GM12878 (cell line): ENCODE data around the gene NDUFAF5. TPM values are rescaled to one million over a fixed set of nuclear protein-coding genes. Genes with fewer than 3 reads are reported as not detected.

Experiments
- ATAC-seq: fragments of 200-7000 bp; cut with Tn5 transposase; 3 replicates; pipeline ENCODE4 v1.9.1; 2020; ENCODE audit warnings: mild to moderate bottlenecking, moderate library complexity
- BruUV-seq: library from RNA; stranded (reverse); fragments of 400-500 nt; replicated peaks from 2 replicates; lab custom pipeline; 2021; lab: Mats Ljungman, UMichigan
- CTCF ChIA-PET: fragments of 300-600 bp; sonication (Branson Sonifier 250); formaldehyde crosslinking; extraction: SDS; loops from one replicate; lab custom pipeline; 2021; ENCODE audit warnings: inconsistent platforms; lab: Yijun Ruan, JAX
- POLR2A ChIA-PET: fragments of 350-600 bp; formaldehyde crosslinking; extraction: SDS; loops from one replicate; lab custom pipeline; 2021; ENCODE audit warnings: inconsistent platforms; lab: Charles Lee
- RAD21 ChIA-PET: fragments of 300-600 bp; sonication (Branson Sonifier 250); formaldehyde crosslinking; loops from one replicate; lab custom pipeline; 2023; ENCODE audit warnings: antibody characterized with exemption; ENCODE audit not compliant: unreplicated experiment; lab: Charles Lee
- SMC1A ChIA-PET: fragments of 300-600 bp; sonication (Branson Sonifier 250); formaldehyde crosslinking; loops from one replicate; lab custom pipeline; 2023; ENCODE audit not compliant: unreplicated experiment, uncharacterized antibody; lab: Charles Lee
- DNase-seq: peaks from one replicate; pipeline ENCODE4 v3.0.0-alpha.2; 2011; ENCODE audit warnings: low read depth, low spot score
- FAIRE-seq: peaks from 3 replicates; lab custom pipeline; 2011; peaks lifted over from hg19 to GRCh38; lab: Jason Lieb, UNC
- H2AFZ ChIP-seq: 2 replicates; pipeline ENCODE4 v1.6.0; 2011; ENCODE audit warnings: low read depth, low read length, control low read depth; ENCODE audit not compliant: control insufficient read depth
- H3K27ac ChIP-seq: 2 replicates; pipeline ENCODE4 v1.5.1; 2011; ENCODE audit warnings: control low read depth; ENCODE audit not compliant: control insufficient read depth, insufficient read depth
- H3K27me3 ChIP-seq, 2 experiments: replicated peaks in 1 of 2; 2 replicates each; pipeline versions ENCODE4 v1.6.0 to v1.6.1; 2011; ENCODE audit warnings: low read length in 1 of 2; ENCODE audit not compliant: control insufficient read depth in 2 of 2, insufficient read depth in 2 of 2
- H3K36me3 ChIP-seq, 2 experiments: 2 replicates each; pipeline ENCODE4 v1.5.1; 2011; ENCODE audit warnings: low read length in 1 of 2; ENCODE audit not compliant: control insufficient read depth in 2 of 2, insufficient read depth in 2 of 2
- H3K4me1 ChIP-seq: 2 replicates; pipeline ENCODE4 v1.6.1; 2011; ENCODE audit warnings: mild to moderate bottlenecking, low read length, moderate library complexity, mixed read lengths; ENCODE audit not compliant: control insufficient read depth, insufficient read depth
- H3K4me2 ChIP-seq: 2 replicates; pipeline ENCODE4 v1.6.0; 2011; ENCODE audit warnings: control low read depth; ENCODE audit not compliant: control insufficient read depth, insufficient read depth
- H3K4me3 ChIP-seq: fragments of 200-600 bp; sonication (generic); 2 replicates; pipeline ENCODE4 v1.5.1; 2016
- H3K79me2 ChIP-seq: 2 replicates; pipeline ENCODE4 v1.6.0; 2011; ENCODE audit warnings: low read length; ENCODE audit not compliant: control insufficient read depth, insufficient read depth
- H3K9ac ChIP-seq: 2 replicates; pipeline ENCODE4 v1.8.0; 2011; ENCODE audit warnings: low read length, control low read depth, mixed read lengths; ENCODE audit not compliant: control insufficient read depth, insufficient read depth
- H3K9me3 ChIP-seq: replicated peaks from 3 replicates; pipeline ENCODE4 v1.5.1; 2011; ENCODE audit warnings: mild to moderate bottlenecking, low read length; ENCODE audit not compliant: control insufficient read depth, insufficient read depth
- H4K20me1 ChIP-seq: 2 replicates; pipeline ENCODE4 v1.6.0; 2011; ENCODE audit not compliant: control insufficient read depth, insufficient read depth
- CHD1 ChIP-seq: IDR thresholded peaks from 2 replicates; pipeline ENCODE4 v1.6.1; 2012; ENCODE audit warnings: low read depth, low read length, improper control_type of control experiment
- CREM ChIP-seq: IDR thresholded peaks from 2 replicates; pipeline ENCODE4 v1.6.1; 2014; ENCODE audit warnings: antibody characterized with exemption, low read depth
- E2F8 ChIP-seq: fragments of 450-650 bp; IDR thresholded peaks from 2 replicates; pipeline ENCODE4 v1.6.1; 2018; ENCODE audit warnings: mild to moderate bottlenecking, low read depth, moderate library complexity; ENCODE audit not compliant: partially characterized antibody
- HDAC2 ChIP-seq: fragments of 200-600 bp; sonication (generic); IDR thresholded peaks from 2 replicates; pipeline ENCODE4 v1.6.1; 2017
- MYB ChIP-seq: fragments of 150-350 bp; IDR thresholded peaks from 2 replicates; pipeline ENCODE4 v1.6.1; 2014; ENCODE audit warnings: mild to moderate bottlenecking, low read depth, low read length, borderline replicate concordance
- NFYA ChIP-seq: IDR thresholded peaks from 2 replicates; pipeline ENCODE4 v1.6.1; 2011; ENCODE audit warnings: low read depth, mild to moderate bottlenecking, low read length, improper control_type of control experiment, borderline replicate concordance
- NR2F1 ChIP-seq: fragments of 450-650 bp; conservative IDR thresholded peaks from 2 replicates; pipeline ENCODE4 v1.6.1; 2017; ENCODE audit warnings: mild to moderate bottlenecking
- RAD51 ChIP-seq: fragments of 450-650 bp; IDR thresholded peaks from 2 replicates; pipeline ENCODE4 v1.6.1; 2016; ENCODE audit warnings: moderate library complexity, mild to moderate bottlenecking, inconsistent platforms
- RBBP5 ChIP-seq: fragments of 200-600 bp; sonication (generic); conservative IDR thresholded peaks from 2 replicates; pipeline ENCODE4 v1.6.1; 2016
- RFX5 ChIP-seq: IDR thresholded peaks from 2 replicates; pipeline ENCODE4 v1.6.1; 2011; ENCODE audit warnings: low read depth, low read length, improper control_type of control experiment
- SMARCA5 ChIP-seq: fragments of 450-650 bp; IDR thresholded peaks from 2 replicates; pipeline ENCODE4 v1.6.1; 2017; ENCODE audit warnings: mild to moderate bottlenecking
- TBL1XR1 ChIP-seq: IDR thresholded peaks from 2 replicates; pipeline ENCODE4 v1.6.1; 2012; ENCODE audit warnings: low read depth, low read length, improper control_type of control experiment
- TCF12 ChIP-seq: IDR thresholded peaks from 2 replicates; pipeline ENCODE4 v1.6.1; 2011; ENCODE audit warnings: low read depth, mild to moderate bottlenecking, low read length
- USF2 ChIP-seq: IDR thresholded peaks from 2 replicates; pipeline ENCODE4 v1.6.1; 2011; ENCODE audit warnings: low read depth, low read length, improper control_type of control experiment, borderline replicate concordance
- ZBED1 ChIP-seq: IDR thresholded peaks from 2 replicates; pipeline ENCODE4 v1.6.1; 2016; ENCODE audit warnings: borderline replicate concordance
- ZNF274 ChIP-seq: IDR thresholded peaks from one replicate; pipeline ENCODE4 v1.8.0; 2011; ENCODE audit not compliant: insufficient read length, insufficient read depth
- WGBS: methylation state at CpG from one replicate; pipeline ENCODE4 v1.1.6; 2016; ENCODE audit warnings: low lambda C conversion rate; ENCODE audit not compliant: insufficient replicate concordance, insufficient coverage; ENCODE audit errors: missing lambda C conversion rate; 5-methylcytosine and 5-hydroxymethylcytosine counted together
- in situ Hi-C: fragments of 300-500 bp; cut with MboI; formaldehyde crosslinking; loops from 9 replicates; pipeline ENCODE4 v1.14.3; 2018; ENCODE audit warnings: mixed read lengths
- intact Hi-C: fragments of 100-400 bp; cut with micrococcal nuclease; formaldehyde crosslinking; loops from one replicate; pipeline ENCODE4 v1.14.2; 2022; ENCODE audit not compliant: unreplicated experiment
- polyA plus RNA-seq, 11 experiments: library from polyadenylated mRNA; depleted of rRNA in 4 of 11; unstranded in 6 of 11; stranded (reverse) in 5 of 11; fragments of >200 nt; fragmentation: Nextera tagmentation in 4 of 11; fragmentation: Illumina TruSeq in 1 of 11; extraction: Ambion mirVana in 4 of 11; extraction: Trizol in 1 of 11; gene quantifications; 1 replicate in 1 of 11; 2 replicates in 10 of 11; pipeline versions ENCODE4 v1.2.1 to v1.2.3, GENCODE V29; 2011 to 2016; ENCODE audit warnings: inconsistent platforms in 2 of 11, missing spikeins in 2 of 11, low read depth in 1 of 11
- total RNA-seq, 4 experiments: library from RNA; depleted of rRNA in 3 of 4; stranded (reverse); fragments of >200 nt in 3 of 4; fragmentation: Illumina TruSeq in 1 of 4; extraction: Trizol in 1 of 4; gene quantifications; 2 replicates each; pipeline versions ENCODE4 v1.2.1 to v1.2.3, GENCODE V29; 2013 to 2021
- TF ChIP-seq, protein P1 (sequence below): IDR thresholded peaks from 2 replicates; pipeline ENCODE4 v1.6.1; 2011; ENCODE audit warnings: mild to moderate bottlenecking, low read depth, low read length, moderate library complexity; ENCODE audit not compliant: insufficient replicate concordance
- TF ChIP-seq, protein P2 (sequence below): IDR thresholded peaks from 2 replicates; pipeline ENCODE4 v1.6.1; 2011; ENCODE audit warnings: borderline replicate concordance, low read depth, mild to moderate bottlenecking, moderate library complexity, low read length; ENCODE audit not compliant: insufficient read depth, poor library complexity, severe bottlenecking

Gene NDUFAF5
- total and polyA plus RNA-seq, 10 of the 15 experiments (the other 5 are each of a cell fraction or from before 2014, with no cell fraction given), result 15.6 to 36.9 (median 28.0) TPM

DNA sequence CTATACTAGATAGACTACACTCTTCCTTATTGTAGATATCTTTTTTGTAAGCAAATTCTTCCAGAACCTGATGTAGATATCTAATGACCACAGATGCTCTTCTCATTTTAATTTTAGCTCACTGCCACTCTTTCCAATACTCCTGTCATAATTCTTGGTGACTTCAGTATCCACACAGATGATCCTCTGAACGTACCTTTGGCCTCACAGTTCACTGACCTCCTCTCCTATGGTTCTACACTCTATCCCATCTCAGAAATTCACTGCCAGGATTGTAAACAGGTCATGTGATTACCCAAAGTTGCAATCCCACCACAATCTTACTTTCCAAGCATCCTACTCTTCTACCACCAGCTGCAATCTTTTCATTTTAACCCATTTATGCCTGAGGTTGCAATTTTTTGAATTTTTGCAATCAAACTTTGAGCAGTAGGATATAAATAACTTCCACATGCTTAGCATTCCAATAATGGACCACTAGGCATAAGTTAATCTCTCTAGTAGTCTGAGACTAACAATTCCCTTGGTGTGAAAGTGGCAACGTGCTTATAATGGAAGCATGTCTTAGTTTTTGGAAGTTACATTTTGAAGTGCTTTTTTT lies 31.3 kb upstream of the NDUFAF5 start:
- no peak for DNase-seq
- Histone ChIP-seq H3K36me3 (peaks cover 0 to 10% of the 10 kb centered on the region in 2 experiments; a peak in 2 of 4 replicates), H3K4me1 (no peaks in the 10 kb centered on the region), H3K4me2 (no peak overlapping the region), H3K4me3 (no peak overlapping the region), H4K20me1 (no peaks in the 10 kb centered on the region), H3K79me2 (no peaks in the 10 kb centered on the region), H2AFZ (no peak overlapping the region), H3K9ac (no peak overlapping the region), H3K27ac (no peak overlapping the region), H3K9me3 (no peaks in the 10 kb centered on the region), H3K27me3 (no peaks in the 10 kb centered on the region)
- no TSS peak for BruUV-seq
- intact Hi-C loops (no loop called here), in situ Hi-C loops (no loop called here)
- ChIA-PET POLR2A (no interaction called here), CTCF (interaction anchor here (1.2 to 1.8 kb wide), 2 partner anchors 10 to 18 kb away, joined by 5 to 8 read pairs; no protein-coding TSS in a partner anchor), SMC1A (interaction anchor here (1.7 to 2.3 kb wide), 3 partner anchors 9 to 18 kb away, joined by 3 to 10 read pairs (median 5); no protein-coding TSS in a partner anchor), RAD21 (no interaction called here)
- TF ChIP-seq NR2F1 (no peak), E2F8 (no peak), RBBP5 (no peak), ZNF274 (no peak), NFYA (no peak), USF2 (no peak), SMARCA5 (no peak), CREM (no peak), RFX5 (no peak), ZBED1 (no peak), MYB (no peak), RAD51 (no peak), CHD1 (no peak), TBL1XR1 (no peak), TCF12 (no peak), HDAC2 (no peak)
- TF ChIP-seq, protein P1, sequence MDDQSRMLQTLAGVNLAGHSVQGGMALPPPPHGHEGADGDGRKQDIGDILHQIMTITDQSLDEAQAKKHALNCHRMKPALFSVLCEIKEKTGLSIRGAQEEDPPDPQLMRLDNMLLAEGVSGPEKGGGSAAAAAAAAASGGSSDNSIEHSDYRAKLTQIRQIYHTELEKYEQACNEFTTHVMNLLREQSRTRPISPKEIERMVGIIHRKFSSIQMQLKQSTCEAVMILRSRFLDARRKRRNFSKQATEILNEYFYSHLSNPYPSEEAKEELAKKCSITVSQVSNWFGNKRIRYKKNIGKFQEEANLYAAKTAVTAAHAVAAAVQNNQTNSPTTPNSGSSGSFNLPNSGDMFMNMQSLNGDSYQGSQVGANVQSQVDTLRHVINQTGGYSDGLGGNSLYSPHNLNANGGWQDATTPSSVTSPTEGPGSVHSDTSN, result no peak
- TF ChIP-seq, protein P2, sequence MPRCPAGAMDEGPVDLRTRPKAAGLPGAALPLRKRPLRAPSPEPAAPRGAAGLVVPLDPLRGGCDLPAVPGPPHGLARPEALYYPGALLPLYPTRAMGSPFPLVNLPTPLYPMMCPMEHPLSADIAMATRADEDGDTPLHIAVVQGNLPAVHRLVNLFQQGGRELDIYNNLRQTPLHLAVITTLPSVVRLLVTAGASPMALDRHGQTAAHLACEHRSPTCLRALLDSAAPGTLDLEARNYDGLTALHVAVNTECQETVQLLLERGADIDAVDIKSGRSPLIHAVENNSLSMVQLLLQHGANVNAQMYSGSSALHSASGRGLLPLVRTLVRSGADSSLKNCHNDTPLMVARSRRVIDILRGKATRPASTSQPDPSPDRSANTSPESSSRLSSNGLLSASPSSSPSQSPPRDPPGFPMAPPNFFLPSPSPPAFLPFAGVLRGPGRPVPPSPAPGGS, result no peak
- FAIRE-seq, result no peak
- no peak for ATAC-seq
- WGBS, result 74% methylated on average over 2 of the region's 2 CpGs
